Measurements from ENCODE around the gene PCDH12. TPM values are rescaled to one million over a fixed set of nuclear protein-coding genes. Genes with fewer than 3 reads are reported as not detected.

PCDH12 gene
- total and polyA plus RNA-seq, 2 donors (not counting 3 experiments of a cell fraction or from before 2014, with no cell fraction given) = 6.2 to 20.4 TPM

GRCh38 chr5:141966963-141967333 is 8.9 kb upstream of the PCDH12 start:
- dilution Hi-C loops (cut with MboI; ENCODE audit: extremely low pct_ligation_motif_present, low sequenced_read_pairs) (no loop called here), intact Hi-C loops (cut with micrococcal nuclease) (no loop called here)
- H3K4me3 ChIP-seq (replicated peaks in 1 of 3; ENCODE audit: insufficient read depth in 1 of 3, low read depth in 1 of 3, low read length in 3 of 3) = no peak overlapping the region
- H3K27me3 ChIP-seq (ENCODE audit: control insufficient read depth in 2 of 2, insufficient read depth in 2 of 2, low read length in 2 of 2) = no peaks in the 10 kb centered on the region
- peaks cover 18% of the 10 kb centered on the region for H3K79me2 ChIP-seq (ENCODE audit: control insufficient read depth, insufficient read depth, low read length)
- POLR2A ChIA-PET = no interaction called here
- peaks cover 18% of the 10 kb centered on the region for H3K4me1 ChIP-seq (ENCODE audit: control insufficient read depth, extremely low read depth, insufficient read depth, low read length)
- no TSS peak for BruUV-seq (replicated peaks)
- H2AFZ ChIP-seq (ENCODE audit: low read depth, low read length) = no peak overlapping the region
- no peaks in the 10 kb centered on the region for H4K20me1 ChIP-seq (replicated peaks; ENCODE audit: control insufficient read depth, extremely low read depth, insufficient read depth, low read length)
- H3K9me3 ChIP-seq (replicated peaks; ENCODE audit: control insufficient read depth, insufficient read depth, low read length) = no peaks in the 10 kb centered on the region
- no peak overlapping the region for H3K27ac ChIP-seq (ENCODE audit: insufficient read depth, low read depth, low read length)
- FAIRE-seq (no peak), DNase-seq (ENCODE audit: low read depth, low spot score) (no peak)
- no peak overlapping the region for H3K9ac ChIP-seq (replicated peaks; ENCODE audit: extremely low read depth, insufficient read depth, low read length)
- no peaks in the 10 kb centered on the region for H3K9me1 ChIP-seq (replicated peaks; ENCODE audit: control insufficient read depth, extremely low read depth, insufficient read depth, low read length)
- TF ChIP-seq MYC (IDR thresholded peaks at IDR 0.05; ENCODE audit: low read depth, low read length) (no peak), POLR2AphosphoS5 (IDR thresholded peaks at IDR 0.05; ENCODE audit: insufficient read depth, low read depth, low read length) (no peak), GATA2 (IDR thresholded peaks at IDR 0.05; ENCODE audit: insufficient read depth, insufficient read length, low read depth, low read length) (no peak), FOS (IDR thresholded peaks at IDR 0.05; ENCODE audit: borderline replicate concordance, insufficient read depth, low read length) (no peak), POLR2A (IDR thresholded peaks at IDR 0.05; ENCODE audit: low read depth, low read length) (no peak), EZH2 (IDR thresholded peaks at IDR 0.05; ENCODE audit: borderline replicate concordance, low read depth, low read length, severe bottlenecking) (no peak), JUN (IDR thresholded peaks at IDR 0.05; ENCODE audit: borderline replicate concordance, insufficient read depth, insufficient read length, low read depth) (no peak), CTCF (IDR thresholded peaks at IDR 0.05; ENCODE audit: extremely low read depth in 1 of 2, insufficient read depth in 1 of 2, low read depth in 1 of 2, low read length in 2 of 2) (no peak), MAX (IDR thresholded peaks at IDR 0.05; ENCODE audit: insufficient read depth, insufficient read length) (no peak)
- H3K36me3 ChIP-seq (ENCODE audit: control insufficient read depth in 2 of 2, extremely low read depth in 1 of 2, insufficient read depth in 2 of 2, low read length in 2 of 2) = peaks cover 0 to 2% of the 10 kb centered on the region in 2 experiments
- CTCF ChIA-PET = interaction anchor here (2.6 kb wide), 1 partner anchor 177 kb away, joined by 15 read pairs; no protein-coding TSS in a partner anchor
- H3K4me2 ChIP-seq (ENCODE audit: insufficient read depth, low read length) = no peak overlapping the region
